Calu3 (cell line): Measurements from ENCODE around the gene NEUROD2. TPM values are rescaled to one million over a fixed set of nuclear protein-coding genes. Genes with fewer than 3 reads are reported as not detected.

Experiments used
- BruUV-seq: library from RNA; stranded (reverse); fragments of 400-500 nt; replicated peaks from 2 replicates; lab custom pipeline; 2021; lab: Mats Ljungman, UMichigan
- CTCF ChIA-PET: fragments of 300-600 bp; sonication (Branson Sonifier 250); formaldehyde crosslinking; loops from one replicate; lab custom pipeline; 2022; ENCODE audit warnings: antibody characterized with exemption; lab: Charles Lee
- DNase-seq: peaks from one replicate; pipeline ENCODE4 v3.0.0; 2022
- H3K27ac Mint-ChIP-seq: one replicate; pipeline ENCODE4 v1.8.0; 2022; ENCODE audit warnings: mixed read lengths; ENCODE audit not compliant: unreplicated experiment
- H3K27me3 Mint-ChIP-seq: one replicate; pipeline ENCODE4 v1.8.0; 2022; ENCODE audit warnings: mixed read lengths; ENCODE audit not compliant: unreplicated experiment
- H3K36me3 Mint-ChIP-seq: one replicate; pipeline ENCODE4 v1.8.0; 2022; ENCODE audit warnings: mild to moderate bottlenecking, moderate library complexity, mixed read lengths; ENCODE audit not compliant: insufficient read depth, unreplicated experiment
- H3K4me1 Mint-ChIP-seq: one replicate; pipeline ENCODE4 v1.8.0; 2022; ENCODE audit warnings: mild to moderate bottlenecking, low read depth, mixed read lengths; ENCODE audit not compliant: unreplicated experiment
- H3K4me3 Mint-ChIP-seq: one replicate; pipeline ENCODE4 v1.8.0; 2022; ENCODE audit warnings: mild to moderate bottlenecking, low read depth, moderate library complexity, mixed read lengths; ENCODE audit not compliant: unreplicated experiment
- H3K9me3 Mint-ChIP-seq: one replicate; pipeline ENCODE4 v1.8.0; 2022; ENCODE audit warnings: low read depth, mixed read lengths; ENCODE audit not compliant: unreplicated experiment
- intact Hi-C: fragments of 100-400 bp; cut with micrococcal nuclease; formaldehyde crosslinking; loops from one replicate; pipeline ENCODE4 v1.10.0; 2022; ENCODE audit not compliant: unreplicated experiment
- total RNA-seq: library from RNA; stranded (reverse); gene quantifications from 2 replicates; pipeline ENCODE4 v1.2.3, GENCODE V29; 2022
- TF ChIP-seq, protein P1 (sequence below): fragments of 200-600 bp; IDR thresholded peaks from one replicate; pipeline ENCODE4 v1.8.0; 2022; ENCODE audit warnings: antibody characterized with exemption; ENCODE audit not compliant: unreplicated experiment

The NEUROD2 gene
- total RNA-seq, 1 experiment from 2014 or later: not detected

- intact Hi-C loops: no loop called here
- Mint-ChIP-seq H3K4me3 (peak overlapping the region; percentile 51), H3K36me3 (peaks cover 28% of the 10 kb centered on the region), H3K27me3 (peaks cover 83% of the 10 kb centered on the region), H3K27ac (no peak overlapping the region), H3K9me3 (no peaks in the 10 kb centered on the region), H3K4me1 (peaks cover 41% of the 10 kb centered on the region)
- TF ChIP-seq, protein P1, sequence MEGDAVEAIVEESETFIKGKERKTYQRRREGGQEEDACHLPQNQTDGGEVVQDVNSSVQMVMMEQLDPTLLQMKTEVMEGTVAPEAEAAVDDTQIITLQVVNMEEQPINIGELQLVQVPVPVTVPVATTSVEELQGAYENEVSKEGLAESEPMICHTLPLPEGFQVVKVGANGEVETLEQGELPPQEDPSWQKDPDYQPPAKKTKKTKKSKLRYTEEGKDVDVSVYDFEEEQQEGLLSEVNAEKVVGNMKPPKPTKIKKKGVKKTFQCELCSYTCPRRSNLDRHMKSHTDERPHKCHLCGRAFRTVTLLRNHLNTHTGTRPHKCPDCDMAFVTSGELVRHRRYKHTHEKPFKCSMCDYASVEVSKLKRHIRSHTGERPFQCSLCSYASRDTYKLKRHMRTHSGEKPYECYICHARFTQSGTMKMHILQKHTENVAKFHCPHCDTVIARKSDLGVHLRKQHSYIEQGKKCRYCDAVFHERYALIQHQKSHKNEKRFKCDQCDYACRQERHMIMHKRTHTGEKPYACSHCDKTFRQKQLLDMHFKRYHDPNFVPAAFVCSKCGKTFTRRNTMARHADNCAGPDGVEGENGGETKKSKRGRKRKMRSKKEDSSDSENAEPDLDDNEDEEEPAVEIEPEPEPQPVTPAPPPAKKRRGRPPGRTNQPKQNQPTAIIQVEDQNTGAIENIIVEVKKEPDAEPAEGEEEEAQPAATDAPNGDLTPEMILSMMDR: no peak
- CTCF ChIA-PET: interaction anchor here (0.6 to 161.2 kb wide), 26 partner anchors 7 to 1266 kb away, joined by 3 to 42089 read pairs (median 9); partner anchors contain the start of genes ERBB2, GRB7, GSDMA and GSDMB
- no TSS peak for BruUV-seq
- no peak for DNase-seq
Measured at GRCh38 chr17:39627047-39627711, 19.5 kb upstream of the NEUROD2 start.

GRCh38 chr17:39626171-39627046 is 18.7 kb upstream of the NEUROD2 start, which contains the start of gene PPP1R1B:
TSS of gene PPP1R1B (plus strand) at chr17:39626952. CDS start at chr17:39627393, 441 bp downstream.
- H3K9me3 Mint-ChIP-seq: no peaks in the 10 kb centered on the region
- CTCF ChIA-PET: interaction anchor here (0.6 to 161.2 kb wide), 27 partner anchors 6 to 1330 kb away, joined by 3 to 42089 read pairs (median 8); partner anchors contain the start of genes ERBB2, GRB7, GSDMA and GSDMB
- peaks cover 30% of the 10 kb centered on the region for H3K36me3 Mint-ChIP-seq
- H3K4me3 Mint-ChIP-seq: peak within 1 kb of the TSS; percentile 51
- DNase-seq: peak; percentile 80
- intact Hi-C loops: no loop called here
- peaks cover 83% of the 10 kb centered on the region for H3K27me3 Mint-ChIP-seq
- no peak within 1 kb of the TSS for H3K27ac Mint-ChIP-seq
- no TSS peak for BruUV-seq
- TF ChIP-seq, protein P1: no peak
- peaks cover 41% of the 10 kb centered on the region for H3K4me1 Mint-ChIP-seq

DNA sequence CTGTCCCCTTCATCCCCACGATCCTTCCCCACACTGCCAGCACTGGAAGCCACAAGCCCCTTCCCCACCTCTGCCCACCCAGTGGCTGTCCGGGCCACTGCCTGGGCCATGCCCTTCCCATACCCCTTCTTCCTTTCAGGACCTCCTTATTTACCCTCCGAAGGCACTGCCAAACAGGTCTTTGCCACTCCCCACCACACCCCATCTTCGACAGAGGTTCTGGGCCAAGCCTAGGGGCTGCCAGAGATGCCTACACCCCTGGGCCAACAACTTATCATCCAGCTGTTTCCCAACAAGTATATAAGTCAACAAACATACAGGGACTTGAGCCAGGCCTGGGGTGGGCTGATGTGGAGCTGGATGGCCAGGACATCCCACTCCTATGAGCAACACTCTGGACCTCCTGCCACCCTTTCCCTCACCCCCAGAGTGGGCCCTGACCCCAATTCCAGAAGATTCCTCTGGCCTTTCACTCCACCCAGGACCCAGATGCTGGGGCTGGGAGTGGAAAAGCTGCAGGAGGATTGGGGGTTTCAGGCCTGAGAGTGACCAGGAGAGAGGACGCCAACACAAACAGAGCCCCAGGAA is 17.6 kb upstream of the NEUROD2 start:
- Mint-ChIP-seq H3K27ac (no peak overlapping the region), H3K4me3 (no peak overlapping the region), H3K4me1 (peaks cover 34% of the 10 kb centered on the region), H3K9me3 (no peaks in the 10 kb centered on the region), H3K27me3 (peaks cover 81% of the 10 kb centered on the region), H3K36me3 (peaks cover 31% of the 10 kb centered on the region)
- CTCF ChIA-PET: interaction anchor here (0.5 to 161.2 kb wide), 29 partner anchors 5 to 991 kb away, joined by 3 to 42089 read pairs (median 9); partner anchors contain the start of genes ERBB2, GRB7, GSDMA and GSDMB
- intact Hi-C loops: no loop called here
- TF ChIP-seq, protein P1: no peak
- DNase-seq: peak; percentile 79
- BruUV-seq: no TSS peak

- Mint-ChIP-seq H3K4me1 (peaks cover 38% of the 10 kb centered on the region), H3K9me3 (no peaks in the 10 kb centered on the region), H3K36me3 (peaks cover 34% of the 10 kb centered on the region), H3K4me3 (no peak overlapping the region), H3K27ac (no peak overlapping the region), H3K27me3 (peaks cover 83% of the 10 kb centered on the region)
- CTCF ChIA-PET: interaction anchor here (0.6 to 161.2 kb wide), 26 partner anchors 4 to 1085 kb away, joined by 3 to 42089 read pairs (median 10); partner anchors contain the start of genes ERBB2, GRB7, GSDMA and GSDMB
- intact Hi-C loops: loop anchor here (5.0 kb wide), 1 partner anchor 793 kb away; the partner anchor contains the start of gene TOP2A
- TF ChIP-seq, protein P1: no peak
- no peak for DNase-seq
- BruUV-seq: no TSS peak
Measured at GRCh38 chr17:39624313-39624712, 16.6 kb upstream of the NEUROD2 start.
